AG08395 (cell line): ENCODE data around the gene CRB2.

Source experiments
- DNase-seq: peaks from one replicate; pipeline ENCODE4 v3.0.0; 2012; ENCODE audit warnings: mixed read lengths, low spot score

CRB2 gene

DNA sequence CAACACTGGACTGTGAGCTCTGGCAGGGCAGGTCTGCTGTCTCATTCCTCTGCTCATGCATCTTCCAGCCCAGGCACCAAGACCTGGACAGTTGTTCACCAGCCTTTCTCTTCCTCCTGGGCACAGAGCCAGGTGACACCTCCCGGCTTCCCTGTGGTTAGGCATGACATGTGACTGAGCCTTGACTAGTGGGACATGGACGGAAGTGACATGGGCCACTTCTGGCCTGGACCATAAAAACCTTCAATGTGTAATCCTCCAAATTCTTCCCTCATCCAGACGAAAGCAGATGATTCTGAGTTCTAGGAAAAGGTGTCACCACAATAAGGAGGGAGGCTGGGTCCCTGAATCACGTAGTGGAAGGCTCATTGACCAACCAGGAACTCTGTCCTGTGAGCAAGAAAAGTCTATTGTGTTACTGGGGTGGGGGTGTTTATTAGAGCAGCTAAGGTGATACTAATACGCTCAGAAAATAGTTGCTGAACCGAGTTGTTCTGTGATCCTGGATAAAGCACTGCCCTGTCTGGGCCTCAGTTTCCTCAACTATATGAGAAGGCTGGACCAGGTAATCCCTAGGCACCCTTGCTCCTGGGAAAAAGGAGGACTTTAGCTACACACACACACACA lies 26.6 kb upstream of the CRB2 start:
- DNase-seq = no peak

DNA sequence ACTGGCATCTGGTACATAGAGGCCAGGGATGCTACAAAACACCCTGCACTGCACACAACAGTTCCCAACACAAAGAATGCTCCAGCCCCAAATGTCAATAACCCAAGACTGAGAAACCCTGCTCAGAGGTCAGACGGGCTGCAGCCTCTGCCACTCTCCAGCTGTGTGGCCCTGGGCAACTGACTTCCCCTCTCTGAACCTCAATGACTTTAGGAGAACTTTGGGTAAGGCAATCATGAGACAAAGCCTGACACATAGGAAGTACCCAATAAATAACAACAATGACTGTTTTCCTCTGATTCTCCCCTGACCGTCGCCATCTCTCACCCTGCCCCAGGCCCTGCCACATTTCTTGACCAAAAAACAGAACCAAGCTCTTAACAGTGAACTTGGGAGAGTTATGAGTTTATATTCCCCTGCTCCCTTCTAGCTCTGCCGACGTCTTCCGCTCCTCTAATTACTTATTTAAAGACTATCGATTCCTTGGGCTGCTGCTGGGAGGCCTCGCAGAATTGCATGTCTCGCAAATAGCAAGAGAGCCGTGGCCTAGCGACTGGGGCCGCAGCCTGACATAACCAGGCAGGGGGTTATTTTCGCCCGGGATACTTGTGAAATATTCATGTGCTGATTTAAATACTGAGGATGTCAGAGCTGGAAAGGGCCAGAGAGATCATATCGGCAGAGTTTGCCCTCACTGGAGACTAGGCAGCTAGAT lies 24.5 kb upstream of the CRB2 start:
- no peak for DNase-seq

- DNase-seq = peak; percentile 83
Observed at GRCh38 chr9:123333058-123333669, 22.8 kb upstream of the CRB2 start.

GRCh38 chr9:123334639-123335038 lies 21.4 kb upstream of the CRB2 start:
- no peak for DNase-seq

DNA sequence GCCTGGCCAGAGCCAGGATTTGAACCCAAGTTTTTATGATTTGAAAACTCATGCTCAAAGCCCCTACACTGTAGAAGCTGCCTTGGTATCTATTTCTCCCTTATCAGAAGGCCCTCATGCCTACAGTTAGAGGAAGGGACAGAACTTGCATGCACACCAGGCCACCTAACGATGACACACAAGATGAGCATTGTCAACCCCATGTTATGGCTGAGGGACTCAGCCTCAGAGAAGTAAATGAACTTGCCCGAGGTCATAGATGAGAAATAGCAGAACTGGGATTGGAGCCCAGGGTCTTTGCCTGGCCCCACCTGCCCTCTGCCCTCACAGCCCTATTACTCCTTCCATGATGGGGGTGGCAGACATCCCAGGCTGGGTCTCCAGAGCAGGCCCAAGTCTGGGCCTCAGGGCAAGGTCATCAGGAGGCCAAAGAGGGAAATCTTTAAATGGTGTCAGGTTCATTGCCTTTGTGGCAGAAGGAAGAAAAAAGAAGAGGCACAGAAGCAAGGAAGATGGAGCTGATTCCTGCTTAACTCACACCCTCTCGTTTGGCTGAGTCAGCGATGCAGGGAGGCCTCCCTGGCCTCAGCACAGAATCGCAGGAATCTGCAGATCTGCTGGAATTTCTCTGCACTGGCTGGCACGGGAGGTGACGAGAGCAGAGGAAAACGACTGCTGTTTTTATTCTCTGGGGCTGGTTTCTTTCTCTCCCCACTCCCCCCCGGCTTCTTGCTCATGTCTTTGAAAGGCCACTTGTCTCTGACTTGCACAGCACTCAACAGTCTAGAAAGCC lies 20.6 kb upstream of the CRB2 start:
- DNase-seq = peak; percentile 82

DNA sequence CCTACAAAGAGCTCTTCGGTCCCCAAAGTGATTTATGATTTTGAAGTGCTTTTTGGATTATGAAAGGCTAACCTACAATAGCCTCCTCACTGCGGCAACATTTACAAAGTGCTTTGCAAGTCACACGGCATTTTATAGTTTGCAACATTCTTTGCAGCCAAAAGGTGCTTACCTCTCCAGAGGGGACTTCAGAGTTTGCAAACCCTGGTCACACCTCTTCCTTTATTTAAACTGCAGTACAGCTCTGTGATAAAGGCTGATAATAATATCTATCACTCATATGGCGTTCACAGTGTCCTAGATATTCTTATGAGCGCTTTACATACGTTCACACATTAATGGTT lies 20.0 kb upstream of the CRB2 start:
- DNase-seq = no peak

- no peak for DNase-seq
Observed at GRCh38 chr9:123336449-123336848, 19.5 kb upstream of the CRB2 start.

- DNase-seq = no peak
Observed at GRCh38 chr9:123336959-123337358, 19.0 kb upstream of the CRB2 start.

DNA sequence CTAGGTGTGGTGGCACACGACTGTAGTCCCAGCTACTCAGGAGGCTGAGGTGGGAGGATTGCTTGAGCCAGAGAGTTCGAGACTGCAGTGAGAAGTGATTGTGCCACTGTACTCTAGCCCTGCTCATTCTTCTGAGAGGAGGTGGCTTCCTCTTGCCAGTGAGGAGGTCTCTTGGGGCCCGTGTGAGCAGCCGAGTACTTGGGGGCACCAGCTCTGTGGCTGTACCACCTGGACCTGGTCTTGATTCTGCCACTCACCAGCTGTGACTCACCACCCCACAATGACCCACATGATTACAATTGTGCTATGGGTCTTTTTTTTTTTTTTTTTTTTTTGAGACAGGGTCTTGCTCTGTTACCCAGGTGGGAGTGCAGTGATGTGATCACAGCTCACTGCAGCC lies 18.0 kb upstream of the CRB2 start:
- no peak for DNase-seq

DNA sequence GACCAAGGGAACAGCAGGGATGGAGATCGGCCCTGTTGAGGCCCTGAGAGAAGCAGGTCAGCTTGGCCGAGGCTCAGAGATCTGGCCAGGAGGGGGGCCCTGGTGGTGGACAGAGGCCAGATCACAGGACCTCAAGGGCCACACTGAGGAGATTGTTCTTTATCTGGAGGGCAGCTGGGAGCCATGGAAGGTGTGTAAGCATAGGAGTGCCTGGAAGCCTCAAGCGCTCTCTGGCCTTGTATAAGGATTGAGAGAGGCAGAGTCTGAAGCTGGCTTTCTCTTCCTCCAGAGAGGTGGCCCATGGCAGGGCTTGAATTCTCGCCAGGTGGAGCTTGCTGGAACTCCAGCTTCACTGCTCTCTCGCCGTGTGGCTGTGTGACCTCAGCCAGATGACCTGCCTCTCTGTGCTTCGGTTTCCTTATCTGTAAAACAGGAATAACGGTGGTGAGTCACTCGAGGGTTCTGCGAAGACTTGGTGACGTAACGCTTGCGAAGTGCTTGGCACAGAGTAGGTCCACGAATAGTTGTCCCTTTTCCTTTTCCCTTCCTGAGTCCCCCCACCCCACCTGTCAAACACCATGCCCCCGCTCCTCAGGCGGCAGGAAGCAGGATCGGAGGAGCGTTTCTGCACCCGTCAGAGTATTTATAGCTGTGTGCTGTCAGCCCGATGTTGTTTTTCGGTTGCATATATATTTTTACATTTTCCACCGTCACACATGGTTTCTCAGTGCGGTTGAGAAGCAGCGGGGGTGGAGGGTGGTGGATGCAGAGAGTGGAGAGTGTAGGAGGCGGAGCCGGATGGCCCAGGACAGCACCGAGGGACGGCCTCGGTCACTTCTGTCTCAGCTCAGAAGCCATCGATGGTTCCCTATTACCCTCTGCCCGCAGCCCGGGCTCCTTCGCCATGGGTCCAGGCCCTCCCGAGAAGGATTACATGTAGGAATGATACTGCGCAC lies 17.0 kb upstream of the CRB2 start:
- no peak for DNase-seq

- DNase-seq = no peak
Observed at GRCh38 chr9:123339666-123340510, 16.1 kb upstream of the CRB2 start.

GRCh38 chr9:123341816-123342215 lies 14.2 kb upstream of the CRB2 start:
- no peak for DNase-seq

DNA sequence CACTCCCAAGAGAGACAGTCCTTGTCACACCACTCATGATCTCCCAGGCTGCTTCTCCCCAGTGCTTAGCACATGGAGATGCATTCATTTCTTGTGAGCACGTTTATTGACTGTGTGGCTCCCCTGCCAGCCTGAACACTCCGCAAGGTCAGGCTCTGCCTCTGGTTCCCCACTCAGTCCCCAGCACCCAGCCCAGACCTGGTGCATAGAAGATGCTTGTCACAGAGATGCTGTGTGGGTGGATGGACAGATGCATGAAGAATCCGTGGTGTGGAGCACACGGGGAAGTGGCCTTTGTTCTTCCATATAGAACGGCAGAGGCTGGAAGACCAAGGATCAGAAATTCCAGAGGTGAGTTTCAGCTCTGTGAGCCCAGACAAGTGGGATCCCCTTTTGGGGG lies 13.8 kb upstream of the CRB2 start:
- DNase-seq = no peak

DNA sequence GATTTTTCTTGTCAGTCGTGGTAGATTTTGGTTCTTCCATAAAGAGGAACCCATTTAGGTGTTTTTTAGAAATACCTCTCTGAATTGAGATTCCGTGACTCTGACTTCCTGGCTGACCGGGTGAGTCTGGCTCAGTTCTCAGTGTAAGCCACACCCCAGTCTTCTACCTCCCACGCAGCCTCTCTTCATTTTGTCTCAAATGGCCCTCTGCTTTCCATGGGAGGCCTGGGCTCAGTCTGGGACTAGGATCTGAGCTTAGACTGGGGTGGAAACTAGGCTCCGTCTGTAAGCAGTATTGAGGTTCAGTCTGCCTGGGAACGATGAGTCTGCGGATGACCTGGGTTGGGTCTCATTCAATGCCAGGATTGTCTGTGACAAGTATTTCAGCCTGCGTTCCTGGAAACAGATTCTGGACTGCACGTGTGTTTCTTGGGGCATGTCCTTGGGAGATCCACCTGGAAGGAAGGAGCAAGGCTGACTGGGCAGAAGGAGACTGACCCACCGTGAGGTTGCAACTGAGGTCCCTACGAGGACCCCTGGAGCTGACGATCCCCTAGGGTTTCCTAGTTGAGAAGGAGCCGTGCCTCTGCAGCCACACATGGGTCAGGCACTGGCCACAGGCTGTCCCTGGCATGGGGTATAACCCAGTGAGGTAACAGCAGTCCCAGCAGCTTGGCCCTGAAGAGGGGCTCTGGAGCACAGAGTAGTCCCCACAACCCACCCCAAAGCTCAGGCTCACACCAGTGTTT lies 12.4 kb upstream of the CRB2 start:
- DNase-seq = no peak

DNA sequence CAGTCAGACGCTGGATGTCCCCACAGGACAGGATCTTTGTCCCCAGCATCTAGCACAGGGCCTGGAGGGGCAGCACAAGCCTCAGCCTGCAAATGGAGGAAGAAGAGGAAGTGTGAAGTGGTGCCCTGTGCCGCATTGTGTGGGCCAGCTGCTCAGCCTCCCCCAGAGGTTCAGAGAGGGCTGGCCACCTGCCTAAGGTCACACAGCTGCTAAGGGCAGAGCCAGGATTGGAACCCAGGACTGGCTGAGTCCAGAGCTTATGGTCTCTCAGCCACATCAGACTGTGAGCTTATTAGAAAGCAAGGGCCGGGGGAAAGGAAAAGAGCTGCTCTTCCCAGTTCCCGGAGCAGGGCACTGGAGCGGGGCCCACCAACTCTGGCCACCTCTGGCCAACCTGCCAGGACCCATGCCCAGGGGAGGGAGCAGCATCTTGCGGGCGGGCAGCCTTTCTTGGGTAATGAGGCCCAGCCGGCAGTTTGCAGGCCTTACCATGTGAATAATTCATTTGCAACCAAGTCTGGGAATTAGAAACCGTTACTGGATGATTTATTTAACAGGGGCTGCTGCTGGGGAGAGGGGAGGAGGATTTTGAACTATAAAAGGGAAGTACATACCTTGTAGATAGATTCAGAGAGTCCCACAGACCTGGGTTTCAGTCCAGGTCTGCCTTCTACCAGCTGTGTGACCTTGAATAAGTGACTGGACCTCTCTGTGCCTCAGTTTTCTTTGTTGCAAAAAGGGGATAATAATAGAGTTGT lies 11.6 kb upstream of the CRB2 start:
- DNase-seq = no peak

- no peak for DNase-seq
Observed at GRCh38 chr9:123345567-123345955, 10.4 kb upstream of the CRB2 start.

DNA sequence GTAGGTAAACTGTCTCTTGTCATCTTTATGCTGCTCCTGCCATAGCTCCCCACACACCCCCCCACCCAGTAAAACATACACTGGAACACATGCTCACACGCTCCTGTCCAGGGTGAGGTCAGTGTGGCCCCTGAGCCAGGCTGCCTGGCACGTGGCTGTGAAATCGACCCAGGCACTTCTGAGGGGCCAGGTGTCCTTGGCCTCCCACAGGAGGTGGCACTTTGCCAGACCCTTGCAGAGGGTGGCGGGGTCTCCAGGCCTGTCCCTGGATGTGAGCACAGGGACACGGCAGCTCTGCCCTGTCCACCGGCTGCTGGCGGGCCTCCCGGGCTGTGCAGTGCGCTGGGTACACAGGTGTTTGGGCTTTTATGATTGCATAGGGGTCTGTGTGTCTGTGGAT lies 10.0 kb upstream of the CRB2 start:
- no peak for DNase-seq

DNA sequence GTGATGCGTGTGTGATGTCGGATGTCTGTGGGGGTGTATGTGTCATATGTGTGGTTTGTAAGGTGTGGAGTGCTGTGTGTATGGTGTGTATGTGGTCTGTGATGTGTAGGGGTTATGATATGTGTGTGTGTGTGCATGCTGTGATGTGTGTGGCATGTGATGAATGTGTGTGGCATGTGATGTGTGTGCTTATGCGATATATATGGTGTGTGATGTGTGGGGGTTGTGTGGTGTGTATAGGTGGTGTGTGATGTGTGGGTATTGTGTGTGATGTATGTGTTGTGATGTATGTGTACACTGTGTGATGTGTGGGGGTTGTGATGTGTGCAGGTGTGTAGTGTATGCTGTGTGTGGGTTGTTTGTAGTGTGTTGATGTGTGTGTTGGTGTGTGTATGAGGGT lies 9.2 kb upstream of the CRB2 start:
- no peak for DNase-seq

- DNase-seq = no peak
Observed at GRCh38 chr9:123347289-123348060, 8.5 kb upstream of the CRB2 start.
